Measurements from ENCODE around the gene CCDC7.
"Not testable (repeated sequence)": the region's sequence is repeated elsewhere in the genome, so short reads cannot be mapped to it uniquely, and the experiment has no call there.

CCDC7 gene

DNA sequence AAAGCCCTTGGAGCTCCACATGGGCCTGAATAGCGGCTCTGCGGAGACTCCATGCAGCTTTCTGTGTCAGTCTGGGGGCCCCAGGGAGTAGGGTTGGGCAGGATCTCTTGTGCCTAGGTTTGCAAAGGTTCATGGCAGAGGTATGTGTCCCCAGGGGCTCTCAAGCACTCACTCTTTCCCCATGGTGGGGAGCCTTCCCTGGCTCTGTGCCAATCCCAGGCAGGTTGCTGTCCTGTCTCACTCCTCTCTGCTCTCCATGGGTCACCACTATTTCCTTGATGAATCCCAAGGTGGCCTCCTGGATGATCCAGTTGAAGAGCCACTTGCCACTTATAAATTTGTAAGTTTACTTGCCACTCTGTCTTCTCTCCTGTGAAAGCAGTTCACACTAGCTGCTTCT is 238.4 kb downstream of the CCDC7 start:
- TF ChIP-seq POLR2A (IDR thresholded peaks at IDR 0.05; ENCODE audit: low read depth, low read length) (no peak), TAF1 (IDR thresholded peaks at IDR 0.05; ENCODE audit: borderline replicate concordance, low read depth, low read length) (no peak), POLR2AphosphoS5 (IDR thresholded peaks at IDR 0.05; ENCODE audit: low read depth, low read length) (no peak)
- FAIRE-seq = no peak
- no peak for DNase-seq (ENCODE audit: insufficient read length)

DNA sequence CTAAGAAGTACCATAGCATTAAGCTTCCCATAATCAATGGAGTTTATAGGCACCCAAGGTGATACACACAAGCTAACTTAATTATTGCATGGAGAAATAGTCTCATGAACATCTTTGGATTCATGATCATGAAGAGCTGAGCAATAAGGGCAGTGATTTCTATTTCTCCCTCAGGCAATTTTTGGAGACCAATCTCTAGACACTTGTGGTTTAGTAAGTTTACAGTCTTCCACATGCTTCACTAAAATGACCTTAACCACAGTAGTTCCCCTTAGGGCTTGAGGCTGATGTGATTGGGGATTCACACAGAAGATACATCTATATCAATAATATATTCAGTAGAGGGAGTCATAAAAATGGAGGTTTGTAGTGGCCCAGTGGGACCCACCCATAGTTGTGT is 241.2 kb downstream of the CCDC7 start:
- TF ChIP-seq TAF1 (IDR thresholded peaks at IDR 0.05; ENCODE audit: borderline replicate concordance, low read depth, low read length) (no peak), POLR2AphosphoS5 (IDR thresholded peaks at IDR 0.05; ENCODE audit: low read depth, low read length) (no peak), POLR2A (IDR thresholded peaks at IDR 0.05; ENCODE audit: low read depth, low read length) (no peak)
- DNase-seq (ENCODE audit: insufficient read length) = no peak
- FAIRE-seq = no peak

DNA sequence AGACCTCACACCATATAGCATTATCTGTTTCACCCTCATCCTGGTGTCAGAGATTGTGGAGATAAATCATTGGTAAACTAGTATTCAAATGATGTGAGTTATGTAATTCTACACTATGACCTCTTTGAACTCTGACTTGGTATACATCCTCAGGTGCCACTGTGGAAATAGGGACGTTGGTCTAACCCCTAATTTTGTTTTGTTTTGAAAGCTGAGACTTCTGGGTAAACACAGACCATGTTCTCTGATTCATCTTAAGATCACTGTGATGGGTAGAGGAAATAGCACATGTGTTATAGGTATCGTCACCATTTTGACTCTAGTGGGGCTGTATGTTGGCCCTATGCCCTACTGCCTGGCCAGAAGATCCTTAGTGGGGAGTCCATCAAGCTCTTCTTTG is 241.6 kb downstream of the CCDC7 start:
- DNase-seq (ENCODE audit: insufficient read length) (no peak), FAIRE-seq (no peak)
- TF ChIP-seq POLR2A (IDR thresholded peaks at IDR 0.05; ENCODE audit: low read depth, low read length) (no peak), POLR2AphosphoS5 (IDR thresholded peaks at IDR 0.05; ENCODE audit: low read depth, low read length) (no peak), TAF1 (IDR thresholded peaks at IDR 0.05; ENCODE audit: borderline replicate concordance, low read depth, low read length) (no peak)

DNA sequence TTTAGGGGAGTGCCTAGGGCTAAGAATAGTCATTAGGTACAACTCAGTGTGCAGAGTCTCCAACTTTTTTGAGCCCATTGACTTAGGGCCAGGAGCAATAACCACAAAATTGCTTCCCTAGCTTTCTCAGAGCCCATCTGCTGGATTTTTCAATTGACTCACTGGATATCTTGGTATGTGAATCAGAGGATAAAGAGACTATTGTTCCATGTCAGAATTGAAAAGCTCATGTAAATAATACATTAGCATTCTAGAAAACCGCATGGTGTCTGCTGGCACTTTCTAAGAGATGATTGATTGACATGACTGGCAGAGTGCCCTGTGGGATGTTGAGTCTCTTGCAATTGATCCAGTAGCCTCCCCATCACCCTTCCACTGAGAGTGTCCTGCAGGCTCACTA is 246.2 kb downstream of the CCDC7 start:
- FAIRE-seq = no peak
- no peak for DNase-seq (ENCODE audit: insufficient read length)
- TF ChIP-seq POLR2AphosphoS5 (IDR thresholded peaks at IDR 0.05; ENCODE audit: low read depth, low read length) (no peak), POLR2A (IDR thresholded peaks at IDR 0.05; ENCODE audit: low read depth, low read length) (no peak), TAF1 (IDR thresholded peaks at IDR 0.05; ENCODE audit: borderline replicate concordance, low read depth, low read length) (no peak)

DNA sequence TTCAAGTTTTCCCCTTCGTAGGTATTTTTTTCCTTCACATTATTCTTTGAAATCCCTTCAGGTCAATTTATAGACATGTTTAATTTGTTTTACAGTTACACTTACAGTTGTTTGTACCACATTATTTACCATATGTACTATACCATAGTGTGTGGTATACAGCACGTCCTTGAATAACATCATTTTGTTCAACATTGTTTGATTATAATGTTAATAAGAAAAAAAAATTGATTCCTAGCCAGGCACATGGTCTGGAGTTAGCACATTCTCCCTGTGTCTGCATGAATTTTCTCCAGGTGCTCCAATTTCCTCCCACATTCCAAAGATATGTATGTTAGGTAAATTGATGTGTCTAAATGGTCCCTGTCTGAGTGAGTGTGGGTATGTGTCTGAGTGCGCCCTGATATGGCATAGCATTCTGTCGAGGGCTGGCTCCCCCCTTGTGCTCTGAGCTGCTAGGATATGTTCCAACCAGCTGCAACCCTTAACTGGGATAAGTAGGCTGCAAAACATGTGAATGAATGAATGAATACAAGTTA is 247.6 kb downstream of the CCDC7 start:
- TF ChIP-seq TAF1 (IDR thresholded peaks at IDR 0.05; ENCODE audit: borderline replicate concordance, low read depth, low read length) (no peak), POLR2AphosphoS5 (IDR thresholded peaks at IDR 0.05; ENCODE audit: low read depth, low read length) (no peak), POLR2A (IDR thresholded peaks at IDR 0.05; ENCODE audit: low read depth, low read length) (no peak)
- FAIRE-seq = no peak
- no peak for DNase-seq (ENCODE audit: insufficient read length)

GRCh38 chr10:32699683-32700082 is 253.7 kb downstream of the CCDC7 start:
- DNase-seq (ENCODE audit: insufficient read length); FAIRE-seq: not testable (repeated sequence)

DNA sequence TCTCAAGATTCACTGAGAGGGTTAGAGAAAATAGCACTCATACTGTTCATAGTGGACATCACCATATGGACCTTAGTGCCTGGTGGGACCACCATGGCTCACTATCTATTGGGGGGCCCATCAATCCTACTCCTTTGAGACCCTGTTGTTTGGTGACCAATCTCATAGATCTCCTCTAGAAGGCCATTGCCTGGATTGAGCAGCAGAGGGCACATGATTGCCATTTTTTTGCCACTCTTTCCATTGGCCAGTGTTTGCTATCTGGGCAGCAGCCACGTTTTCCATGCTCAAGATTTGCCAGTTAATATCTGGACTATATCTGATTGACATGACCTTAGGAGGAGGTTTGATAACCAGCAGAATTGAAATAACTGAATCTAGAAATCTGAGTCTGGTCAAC is 267.6 kb downstream of the CCDC7 start:
- DNase-seq (ENCODE audit: insufficient read length) = no peak
- no peak for FAIRE-seq
- no peak for TF ChIP-seq POLR2AphosphoS5 (IDR thresholded peaks at IDR 0.05; ENCODE audit: low read depth, low read length)

GRCh38 chr10:32731527-32731926 is 285.6 kb downstream of the CCDC7 start:
- TF ChIP-seq POLR2A (IDR thresholded peaks at IDR 0.05; ENCODE audit: low read depth, low read length) = no peak
- no peak for TF ChIP-seq TAF1 (IDR thresholded peaks at IDR 0.05; ENCODE audit: borderline replicate concordance, low read depth, low read length)
- TF ChIP-seq POLR2AphosphoS5 (IDR thresholded peaks at IDR 0.05; ENCODE audit: low read depth, low read length) = no peak
- FAIRE-seq = no peak
- DNase-seq (ENCODE audit: insufficient read length) = no peak

DNA sequence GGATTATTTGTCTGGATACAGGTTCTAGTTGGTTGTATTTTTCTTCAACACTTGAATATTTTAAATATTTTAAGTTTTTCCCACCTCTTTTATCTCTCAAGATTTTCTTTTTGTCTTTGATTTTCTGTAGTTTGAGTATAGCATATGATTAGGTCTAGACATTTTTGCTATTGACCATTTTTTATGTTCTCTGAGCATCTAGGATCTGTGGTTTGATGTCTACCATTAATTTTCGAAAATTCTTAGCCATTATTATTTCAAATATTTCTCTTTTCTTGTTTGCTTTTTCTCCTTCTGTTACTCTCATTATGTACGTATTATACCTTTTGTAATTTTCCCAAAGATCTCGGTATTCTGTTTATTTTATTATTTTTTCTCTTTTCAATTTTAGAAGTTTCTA is 293.0 kb downstream of the CCDC7 start:
- no peak for DNase-seq (ENCODE audit: insufficient read length)
- TF ChIP-seq POLR2AphosphoS5 (IDR thresholded peaks at IDR 0.05; ENCODE audit: low read depth, low read length) (no peak), TAF1 (IDR thresholded peaks at IDR 0.05; ENCODE audit: borderline replicate concordance, low read depth, low read length) (no peak), POLR2A (IDR thresholded peaks at IDR 0.05; ENCODE audit: low read depth, low read length) (no peak)
- FAIRE-seq = no peak

DNA sequence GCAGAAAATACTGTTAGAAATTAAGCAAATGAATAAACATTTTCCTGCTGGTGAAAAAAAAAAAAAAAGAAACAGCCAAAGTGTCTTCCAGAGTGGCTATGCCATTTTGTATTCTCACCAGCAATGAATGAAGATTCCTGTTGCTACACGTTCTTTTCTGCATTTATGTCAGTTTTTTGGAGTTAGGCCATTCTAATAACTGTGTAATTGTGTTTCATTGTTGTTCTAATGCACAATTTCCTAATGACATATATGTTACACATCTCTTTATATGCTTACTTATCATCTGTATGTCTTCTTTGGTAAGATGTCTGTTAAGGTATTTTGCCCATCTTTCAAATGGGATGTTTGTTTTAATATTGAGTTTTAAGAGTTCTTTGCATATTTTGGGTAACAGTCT is 298.4 kb downstream of the CCDC7 start:
- FAIRE-seq = no peak
- no peak for DNase-seq (ENCODE audit: insufficient read length)
- TF ChIP-seq POLR2A (IDR thresholded peaks at IDR 0.05; ENCODE audit: low read depth, low read length) (no peak), POLR2AphosphoS5 (IDR thresholded peaks at IDR 0.05; ENCODE audit: low read depth, low read length) (no peak), TAF1 (IDR thresholded peaks at IDR 0.05; ENCODE audit: borderline replicate concordance, low read depth, low read length) (no peak)

DNA sequence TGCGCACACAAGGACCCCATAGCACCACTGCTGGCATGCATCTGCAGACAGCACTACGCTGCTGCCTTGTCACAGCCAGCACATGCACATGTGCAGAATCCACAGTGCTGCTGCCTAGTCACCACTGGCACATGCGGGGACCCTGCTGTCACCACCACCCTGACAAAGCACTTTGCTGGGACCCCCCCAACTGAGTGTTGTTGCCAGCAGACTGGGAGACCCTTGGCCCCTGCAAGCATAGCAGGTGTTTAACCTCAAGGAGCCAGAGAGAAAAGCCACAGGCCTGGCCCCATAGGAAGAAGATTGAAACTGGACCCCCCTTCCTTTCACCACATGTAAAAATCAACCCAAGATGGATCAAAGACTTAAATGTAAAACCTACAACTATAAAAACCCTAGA is 300.9 kb downstream of the CCDC7 start:
- FAIRE-seq (no peak), DNase-seq (ENCODE audit: insufficient read length) (no peak)
- TF ChIP-seq TAF1 (IDR thresholded peaks at IDR 0.05; ENCODE audit: borderline replicate concordance, low read depth, low read length) (no peak), POLR2AphosphoS5 (IDR thresholded peaks at IDR 0.05; ENCODE audit: low read depth, low read length) (no peak), POLR2A (IDR thresholded peaks at IDR 0.05; ENCODE audit: low read depth, low read length) (no peak)

DNA sequence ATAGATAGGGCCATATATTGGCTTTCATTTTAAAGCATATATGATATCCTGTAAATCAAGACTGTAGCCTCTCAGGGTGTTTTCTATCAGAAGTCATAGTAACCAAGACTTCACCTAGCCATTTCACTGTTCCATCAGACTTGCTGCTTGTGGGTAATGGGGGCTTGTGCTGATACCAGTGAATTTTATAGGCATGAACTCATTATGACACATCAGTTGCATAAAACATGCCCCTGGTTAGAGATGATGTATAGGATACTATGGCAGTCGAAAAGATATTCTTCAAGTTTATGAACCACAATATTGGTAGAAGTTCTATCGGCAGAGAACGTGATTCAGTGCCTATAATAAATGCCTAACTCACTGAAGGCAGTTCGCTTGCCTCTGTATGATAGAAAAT is 305.6 kb downstream of the CCDC7 start:
- TF ChIP-seq POLR2A (IDR thresholded peaks at IDR 0.05; ENCODE audit: low read depth, low read length) (no peak), TAF1 (IDR thresholded peaks at IDR 0.05; ENCODE audit: borderline replicate concordance, low read depth, low read length) (no peak), POLR2AphosphoS5 (IDR thresholded peaks at IDR 0.05; ENCODE audit: low read depth, low read length) (no peak)
- FAIRE-seq = no peak
- no peak for DNase-seq (ENCODE audit: insufficient read length)

- not testable (repeated sequence) for FAIRE-seq; DNase-seq (ENCODE audit: insufficient read length)
These were observed 309.0 kb downstream of the CCDC7 start for GRCh38 chr10:32754900-32755299.

Data from GM12892 (cell line).